ENCODE data around the gene KRTAP10-12.
"Not testable (repeated sequence)": the region's sequence is repeated elsewhere in the genome, so short reads cannot be mapped to it uniquely, and the experiment has no call there.

KRTAP10-12 gene

GRCh38 chr21:44697172-44697810, at the start of gene KRTAP10-12:
Gene KRTAP10-12 (plus strand): TSS chr21:44697172. CDS start chr21:44697202, 30 bp downstream.
- TF ChIP-seq GATA2, GATA3 (IDR thresholded peaks at IDR 0.05; ENCODE audit: low read depth, low read length): not testable (repeated sequence)

DNA sequence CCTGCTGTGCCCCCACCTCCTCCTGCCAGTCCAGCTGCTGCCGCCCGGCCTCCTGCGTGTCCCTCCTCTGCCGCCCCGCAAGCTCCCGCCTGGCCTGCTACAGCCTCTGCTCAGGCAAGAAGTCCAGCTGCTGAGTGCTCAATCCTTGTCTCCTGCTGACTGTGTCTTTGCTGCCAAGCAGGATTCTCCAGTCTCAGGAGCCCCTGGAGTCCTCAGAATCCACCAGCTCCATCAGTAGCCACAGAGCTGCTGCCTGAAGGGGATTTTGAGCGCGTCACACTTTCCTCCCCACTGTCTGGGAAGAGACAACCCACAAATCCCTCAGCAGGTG, 49.8 kb upstream of the KRTAP10-12 start:
- TF ChIP-seq GATA2 (IDR thresholded peaks at IDR 0.05; ENCODE audit: low read depth, low read length) (no peak), GATA3 (IDR thresholded peaks at IDR 0.05; ENCODE audit: low read depth, low read length) (no peak)

- no peak for TF ChIP-seq GATA2 (IDR thresholded peaks at IDR 0.05; ENCODE audit: low read depth, low read length)
- TF ChIP-seq GATA3 (IDR thresholded peaks at IDR 0.05; ENCODE audit: low read depth, low read length) = no peak
Observed at GRCh38 chr21:44648557-44649311, 48.2 kb upstream of the KRTAP10-12 start.

- TF ChIP-seq GATA3 (IDR thresholded peaks at IDR 0.05; ENCODE audit: low read depth, low read length) (no peak), GATA2 (IDR thresholded peaks at IDR 0.05; ENCODE audit: low read depth, low read length) (no peak)
Observed at GRCh38 chr21:44649521-44650100, 47.4 kb upstream of the KRTAP10-12 start.

DNA sequence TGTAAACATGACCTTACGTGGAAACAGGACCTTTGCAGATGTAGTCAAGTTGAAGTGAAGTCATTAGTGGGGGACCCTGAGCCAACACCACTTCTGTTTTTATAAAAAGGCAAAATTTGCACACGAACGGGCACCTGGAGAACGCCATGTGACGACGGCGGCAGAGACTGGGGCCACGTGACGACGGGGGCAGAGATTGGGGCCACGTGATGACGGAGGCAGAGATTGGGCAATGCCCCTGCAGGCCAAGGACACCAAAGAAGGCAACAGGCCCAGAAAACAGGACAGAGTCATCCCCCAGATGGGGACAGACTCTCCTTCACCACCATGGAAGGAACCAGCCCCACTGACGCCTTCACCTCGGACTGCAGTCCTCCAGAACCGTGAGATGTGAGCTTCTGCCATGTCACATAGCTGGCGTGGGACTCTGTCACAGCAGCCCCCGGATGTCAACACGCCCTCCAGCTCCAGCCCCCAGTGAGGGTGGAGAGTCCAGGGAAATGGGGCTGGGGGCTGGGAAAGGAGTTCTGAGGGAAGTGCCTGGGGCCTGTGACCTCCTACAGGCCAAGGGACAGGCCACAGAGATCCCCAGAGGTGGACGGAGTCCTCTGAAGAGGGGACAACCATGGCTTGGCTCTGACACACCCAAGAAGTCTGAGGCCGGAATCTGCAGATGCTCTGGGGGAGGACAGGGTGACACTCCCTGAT, 46.6 kb upstream of the KRTAP10-12 start:
- no peak for TF ChIP-seq GATA3 (IDR thresholded peaks at IDR 0.05; ENCODE audit: low read depth, low read length)

DNA sequence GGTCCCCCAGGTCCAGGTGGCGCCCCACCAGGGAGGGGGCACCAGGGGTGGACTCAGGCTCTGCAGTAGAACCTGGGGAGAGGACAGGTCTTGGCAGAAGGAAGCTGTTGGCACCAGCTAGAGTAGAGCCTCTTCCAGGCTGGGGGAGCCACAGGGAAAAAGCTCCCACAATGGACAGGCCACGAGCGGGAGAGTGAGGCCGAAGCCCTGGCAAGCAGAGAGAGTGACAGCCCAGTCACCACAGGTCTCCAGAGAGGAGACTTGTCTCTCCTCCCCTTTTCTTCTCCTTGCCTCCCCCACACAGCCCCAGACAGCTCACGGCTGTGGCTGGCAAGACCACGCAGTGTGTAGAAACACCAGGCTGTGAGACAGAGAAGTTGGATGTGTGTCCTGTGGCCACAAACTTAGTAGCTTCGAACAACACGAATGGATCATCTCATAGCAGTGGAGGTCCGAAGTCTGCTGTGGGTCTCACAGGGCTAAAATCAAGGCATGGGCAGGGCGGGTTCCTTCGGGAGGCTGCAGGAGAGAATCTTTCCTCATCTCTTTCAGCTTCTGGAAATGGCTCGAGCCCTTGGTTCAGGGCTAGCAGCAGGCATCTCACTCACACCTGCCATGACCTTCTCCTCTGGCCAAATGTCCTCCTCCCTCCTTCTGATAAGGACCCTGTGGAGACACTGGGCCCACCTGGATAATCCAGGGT, 45.8 kb upstream of the KRTAP10-12 start:
- TF ChIP-seq GATA2 (IDR thresholded peaks at IDR 0.05; ENCODE audit: low read depth, low read length) = no peak

DNA sequence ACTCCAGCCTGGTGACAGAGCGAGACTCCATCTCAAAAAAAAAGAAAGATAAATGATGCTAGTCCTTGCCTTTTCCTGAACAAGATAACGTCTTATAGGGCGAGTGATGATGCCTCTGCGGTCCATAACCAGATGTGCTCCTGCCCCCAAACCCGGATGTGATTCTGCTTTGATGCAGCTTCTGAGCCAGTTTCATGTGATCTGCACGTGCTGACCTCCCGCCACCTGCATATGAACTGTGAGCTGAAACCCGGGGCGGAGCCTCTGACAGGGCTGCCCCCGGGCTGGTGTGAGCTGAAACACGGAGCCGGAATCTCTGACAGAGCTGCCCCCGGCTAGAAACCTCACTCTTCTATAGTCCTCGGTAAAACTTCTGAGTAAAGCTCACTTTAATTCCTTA, 43.8 kb upstream of the KRTAP10-12 start:
- TF ChIP-seq GATA3 (IDR thresholded peaks at IDR 0.05; ENCODE audit: low read depth, low read length) (no peak), GATA2 (IDR thresholded peaks at IDR 0.05; ENCODE audit: low read depth, low read length) (no peak)

GRCh38 chr21:44653656-44654575, 43.1 kb upstream of the KRTAP10-12 start:
- TF ChIP-seq GATA2 (IDR thresholded peaks at IDR 0.05; ENCODE audit: low read depth, low read length) (no peak), GATA3 (IDR thresholded peaks at IDR 0.05; ENCODE audit: low read depth, low read length) (no peak)

DNA sequence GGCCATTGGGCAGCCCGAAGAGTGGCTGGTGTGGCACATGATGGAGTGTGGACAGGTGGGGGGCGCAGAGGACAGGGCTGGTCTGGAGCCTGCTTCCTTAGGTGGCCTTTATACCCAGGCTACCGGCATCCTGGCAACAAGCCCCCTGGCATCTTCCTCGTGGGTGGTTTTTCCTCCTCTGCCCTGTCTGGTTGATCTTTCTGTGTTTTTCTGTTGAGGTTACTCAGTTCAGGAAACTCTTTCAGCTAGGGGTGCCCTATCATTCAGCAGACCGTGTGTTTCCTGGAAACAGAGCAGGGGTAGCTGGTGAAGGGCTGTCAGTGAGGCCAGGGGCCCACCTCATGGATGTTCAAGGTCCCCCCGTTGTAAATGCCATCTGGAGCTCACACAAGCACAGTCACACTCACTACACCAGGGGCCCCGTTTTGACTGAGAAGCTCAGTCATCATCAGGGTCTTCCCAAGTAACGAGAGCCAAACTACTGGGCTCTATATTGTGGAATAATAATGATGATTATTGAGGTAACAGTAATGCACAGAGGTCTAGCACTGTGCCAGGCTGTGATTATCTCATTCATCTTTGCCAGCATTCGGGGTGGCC, 42.3 kb upstream of the KRTAP10-12 start, which contains the start of gene KRTAP12-4:
Gene KRTAP12-4 (minus strand): TSS at position 84 of the 600 bp plus-strand sequence. CDS start 45 bp downstream, at position 39.
- no peak for TF ChIP-seq GATA3 (IDR thresholded peaks at IDR 0.05; ENCODE audit: low read depth, low read length)
- no peak for TF ChIP-seq GATA2 (IDR thresholded peaks at IDR 0.05; ENCODE audit: low read depth, low read length)

GRCh38 chr21:44656868-44657267, 40.1 kb upstream of the KRTAP10-12 start:
- TF ChIP-seq GATA3 (IDR thresholded peaks at IDR 0.05; ENCODE audit: low read depth, low read length) (no peak), GATA2 (IDR thresholded peaks at IDR 0.05; ENCODE audit: low read depth, low read length) (no peak)

DNA sequence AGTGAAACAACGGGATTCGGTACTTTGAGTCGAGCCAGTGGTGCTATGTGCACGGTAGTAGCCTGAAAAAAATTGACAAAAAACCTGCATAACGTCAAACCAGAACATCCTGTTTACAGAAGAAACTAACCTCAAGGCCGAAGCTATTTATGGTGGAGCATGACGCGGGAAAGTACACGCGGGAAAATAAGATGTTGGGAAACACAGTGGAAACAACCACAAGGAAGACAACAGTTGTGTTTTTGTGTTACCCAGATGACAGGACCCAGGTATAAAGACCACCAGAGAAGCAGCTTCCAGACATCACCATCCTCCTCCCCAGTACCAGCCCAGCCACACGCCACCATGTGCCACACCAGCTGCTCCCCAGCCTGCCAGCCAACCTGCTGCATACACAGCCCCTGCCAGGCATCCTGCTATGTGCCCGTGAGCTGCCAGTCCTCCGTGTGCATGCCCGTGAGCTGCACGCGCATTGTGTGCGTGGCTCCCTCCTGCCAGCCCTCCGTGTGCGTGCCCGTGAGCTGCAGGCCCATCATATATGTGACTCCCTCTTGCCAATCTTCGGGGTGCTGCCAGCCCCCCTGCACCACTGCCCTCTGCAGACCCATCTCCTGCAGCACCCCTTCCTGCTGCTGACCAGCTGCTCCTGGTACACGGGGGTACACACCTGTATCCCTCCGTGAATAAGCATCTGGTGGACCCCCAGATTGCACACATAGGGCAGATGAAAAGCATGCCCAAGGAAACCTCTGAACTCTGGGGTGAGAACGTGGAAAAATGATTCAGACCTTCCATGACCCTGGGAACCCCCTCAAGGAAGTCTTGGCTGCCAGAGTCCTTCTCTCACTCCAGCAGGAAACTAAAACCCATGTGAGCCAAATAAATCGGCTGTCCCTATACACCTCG, 39.1 kb upstream of the KRTAP10-12 start, which contains the start of gene KRTAP12-3:
Gene KRTAP12-3 (plus strand): TSS at position 298 of the 906 bp plus-strand sequence. CDS start 48 bp downstream, at position 346.
- TF ChIP-seq GATA2 (IDR thresholded peaks at IDR 0.05; ENCODE audit: low read depth, low read length) = no peak
- TF ChIP-seq GATA3 (IDR thresholded peaks at IDR 0.05; ENCODE audit: low read depth, low read length) = no peak
